ENCODE data around the gene DENND1A. TPM values are rescaled to one million over a fixed set of nuclear protein-coding genes. Genes with fewer than 3 reads are reported as not detected.

The DENND1A gene
- polyA plus RNA-seq, 2 of the 4 experiments (the other 2 are of a cell fraction): 15.1 to 21.9 TPM

GRCh38 chr9:123745933-123746332 is 184.0 kb downstream of the DENND1A start:
- ChIA-PET CTCF (no interaction called here), POLR2A (no interaction called here)
- 91% methylated on average over 1 of the region's 1 CpG for WGBS (ENCODE audit: missing lambda C conversion rate)
- FAIRE-seq (no peak), ATAC-seq (no peak), DNase-seq (ENCODE audit: low read depth in 1 of 2, low spot score in 1 of 2) (no peak)
- Histone ChIP-seq H3K4me1 (no peaks in the 10 kb centered on the region), H3K9me3 (no peaks in the 10 kb centered on the region), H3K4me2 (no peak overlapping the region), H3K27ac (no peak overlapping the region), H3K4me3 (no peak overlapping the region)
- TF ChIP-seq REST (IDR thresholded peaks at IDR 0.05): no peak
- TF ChIP-seq SMC3 (IDR thresholded peaks at IDR 0.05): no peak
- no peak for TF ChIP-seq FOSL2 (IDR thresholded peaks at IDR 0.05)
- TF ChIP-seq FOSL2 (CRISPR knock-in tag; IDR thresholded peaks at IDR 0.05): no peak
- TF ChIP-seq CHD2 (IDR thresholded peaks at IDR 0.05; ENCODE audit: low read length, partially characterized antibody): no peak
- TF ChIP-seq BCL3 (IDR thresholded peaks at IDR 0.05): no peak
- TF ChIP-seq BHLHE40 (IDR thresholded peaks at IDR 0.05; ENCODE audit: low read depth, low read length): no peak
- no peak for TF ChIP-seq E2F6 (IDR thresholded peaks at IDR 0.05; ENCODE audit: borderline replicate concordance, low read depth)
- no peak for TF ChIP-seq GATA3 (IDR thresholded peaks at IDR 0.05; ENCODE audit: borderline replicate concordance)
- no peak for TF ChIP-seq HES2 (IDR thresholded peaks at IDR 0.05)
- no peak for TF ChIP-seq MAZ (IDR thresholded peaks at IDR 0.05; ENCODE audit: borderline replicate concordance, low read depth, low read length)
- TF ChIP-seq ZNF302 (CRISPR knock-in tag; IDR thresholded peaks at IDR 0.05): no peak
- TF ChIP-seq KDM5A (IDR thresholded peaks at IDR 0.05): no peak
- no peak for TF ChIP-seq RAD21 (conservative IDR thresholded peaks at IDR 0.05 in 1 of 2, IDR thresholded peaks at IDR 0.05 in 1 of 2)
- TF ChIP-seq TFCP2L1 (CRISPR knock-in tag; IDR thresholded peaks at IDR 0.05): no peak
- no peak for TF ChIP-seq HMGXB4 (CRISPR knock-in tag; IDR thresholded peaks at IDR 0.05; ENCODE audit: borderline replicate concordance)
- no peak for TF ChIP-seq HDAC2 (IDR thresholded peaks at IDR 0.05)
- TF ChIP-seq KDM1A (IDR thresholded peaks at IDR 0.05; ENCODE audit: low read depth): no peak
- TF ChIP-seq CBX2 (IDR thresholded peaks at IDR 0.05; ENCODE audit: borderline replicate concordance, low read depth): no peak
- no peak for TF ChIP-seq ATOH8 (CRISPR knock-in tag; IDR thresholded peaks at IDR 0.05; ENCODE audit: low read depth)
